ENCODE measurements around the gene VDAC1.

VDAC1 gene

GRCh38 chr5:134022333-134022732, 17.6 kb upstream of the VDAC1 start:
- no peak for DNase-seq

GRCh38 chr5:134020188-134020587, 15.4 kb upstream of the VDAC1 start:
- DNase-seq, result no peak

- no peak for DNase-seq
Measured at GRCh38 chr5:134019636-134020035, 14.9 kb upstream of the VDAC1 start.

- DNase-seq, result no peak
Measured at GRCh38 chr5:134018986-134019316, 14.2 kb upstream of the VDAC1 start.

GRCh38 chr5:134018154-134018985, 13.6 kb upstream of the VDAC1 start:
- DNase-seq, result no peak

GRCh38 chr5:134008266-134008749, 3.5 kb upstream of the VDAC1 start:
- DNase-seq, result no peak

GRCh38 chr5:134007581-134008265, 2.9 kb upstream of the VDAC1 start:
- no peak for DNase-seq

- DNase-seq, result no peak
Measured at GRCh38 chr5:134006115-134006514, 1.3 kb upstream of the VDAC1 start.

GRCh38 chr5:134005417-134006061, 764 bp upstream of the VDAC1 start:
- DNase-seq, result no peak

- no peak for DNase-seq
Measured at GRCh38 chr5:134003817-134004625, 754 bp downstream of the VDAC1 start.

- peak; percentile 7 for DNase-seq
Measured at GRCh38 chr5:134003064-134003816, 1.5 kb downstream of the VDAC1 start.

GRCh38 chr5:134001938-134002731, 2.6 kb downstream of the VDAC1 start:
- no peak for DNase-seq

- no peak for DNase-seq
Measured at GRCh38 chr5:134000696-134001453, 3.9 kb downstream of the VDAC1 start.

- DNase-seq, result no peak
Measured at GRCh38 chr5:134000091-134000511, 4.7 kb downstream of the VDAC1 start.

- no peak for DNase-seq
Measured at GRCh38 chr5:133998807-133999206, 6.0 kb downstream of the VDAC1 start.

GRCh38 chr5:133998042-133998441, 6.7 kb downstream of the VDAC1 start:
- DNase-seq, result no peak

GRCh38 chr5:133996683-133997252, 8.0 kb downstream of the VDAC1 start:
- no peak for DNase-seq

- DNase-seq, result no peak
Measured at GRCh38 chr5:133995883-133996563, 8.8 kb downstream of the VDAC1 start.

GRCh38 chr5:133995341-133995740, 9.4 kb downstream of the VDAC1 start:
- no peak for DNase-seq

- DNase-seq, result no peak
Measured at GRCh38 chr5:133994990-133995333, 9.8 kb downstream of the VDAC1 start.
